GM12892 (cell line): ENCODE measurements around the gene RNF14.

Experiments used
- POLR2A ChIP-seq: IDR thresholded peaks from 2 replicates; pipeline ENCODE4 v1.6.1; 2011; ENCODE audit warnings: low read depth, low read length, control low read depth
- POLR2AphosphoS5 ChIP-seq: IDR thresholded peaks from 2 replicates; pipeline ENCODE4 v1.6.1; 2011; ENCODE audit warnings: low read depth, low read length, control low read depth

DNA sequence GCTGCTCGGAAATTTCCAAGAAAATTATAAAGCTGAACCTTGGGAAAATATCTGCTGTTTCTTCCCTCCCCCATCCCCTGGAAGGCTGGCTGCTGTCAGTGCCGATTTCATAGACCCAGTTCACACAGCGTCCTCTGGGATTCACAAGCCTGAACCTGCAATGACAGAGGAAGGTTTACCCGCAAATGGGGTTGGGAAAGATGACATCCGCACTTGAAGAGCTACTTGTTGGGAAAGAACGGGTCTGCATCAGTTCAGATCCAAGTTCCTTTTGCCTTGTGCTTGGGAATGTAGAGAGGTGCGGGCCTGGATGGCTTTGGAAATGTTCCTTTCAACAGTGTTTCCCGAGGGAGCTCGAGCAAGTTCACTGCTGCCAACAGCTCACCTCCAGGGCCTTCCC lies 24.8 kb upstream of the RNF14 start:
- TF ChIP-seq POLR2A (no peak), POLR2AphosphoS5 (no peak)
